Left lung (tissue), 10 donors: ENCODE data around the gene BANK1. TPM values are rescaled to one million over a fixed set of nuclear protein-coding genes. Genes with fewer than 3 reads are reported as not detected.

Source experiments
- ATAC-seq: fragments of 200-7000 bp; cut with Tn5 transposase; one replicate; pipeline ENCODE4 v1.9.1; 2020; ENCODE audit warnings: moderate library complexity
- DNase-seq, 4 donors: peaks; one replicate each; pipeline ENCODE4 v3.0.0-alpha.2; 2013 to 2020
- H3K27ac ChIP-seq, 2 donors: fragments of 200-600 bp; sonication (generic) in 1 of 2; one replicate each; pipeline versions ENCODE4 v1.5.0 to v1.8.0; 2020 to 2021
- H3K27me3 ChIP-seq, 2 donors: fragments of 200-600 bp; sonication (generic) in 1 of 2; one replicate each; pipeline versions ENCODE4 v1.5.0 to v1.8.0; 2020 to 2021
- H3K36me3 ChIP-seq, 2 donors: fragments of 200-600 bp; sonication (generic) in 1 of 2; one replicate each; pipeline versions ENCODE4 v1.5.0 to v1.8.0; 2020 to 2021
- H3K4me1 ChIP-seq, 2 donors: fragments of 200-600 bp; one replicate each; pipeline ENCODE4 v1.8.0; 2021
- H3K4me3 ChIP-seq, 2 donors: fragments of 200-600 bp; sonication (generic) in 1 of 2; one replicate each; pipeline versions ENCODE4 v1.5.0 to v1.8.0; 2020 to 2021; ENCODE audit warnings: mild to moderate bottlenecking in 1 of 2
- H3K9me3 ChIP-seq, 2 donors: fragments of 200-600 bp; sonication (generic) in 1 of 2; one replicate each; pipeline versions ENCODE4 v1.5.0 to v1.8.0; 2020 to 2021
- CTCF ChIP-seq, 2 donors: fragments of 200-600 bp; sonication (generic) in 1 of 2; IDR thresholded peaks; one replicate each; pipeline versions ENCODE4 v1.5.0 to v1.8.0; 2021; ENCODE audit warnings: antibody characterized with exemption in 2 of 2
- intact Hi-C, 2 donors: fragments of 100-400 bp; cut with DNase I; formaldehyde crosslinking; loops; one replicate each; pipeline versions ENCODE4 v1.11.2 to v1.14.2; 2022
- polyA plus RNA-seq, 6 donors: library from polyadenylated mRNA; unstranded; fragments of 120-200 nt; gene quantifications; one replicate each; pipeline ENCODE4 v1.2.1, GENCODE V29; 2013; ENCODE audit not compliant: insufficient read length in 6 of 6
- total RNA-seq, 2 donors: library from RNA; stranded (reverse); fragmentation: NEBNext Ultra II Directional; extraction: Animal tissue kit (Norgen Biotek cat#: 25700); gene quantifications; one replicate each; pipeline ENCODE4 v1.2.1, GENCODE V29; 2021
- donor health status: DM: no; HTN: yes; CAD: no.
- donor health status: DM: no; HTN: no; CAD: no.

Gene BANK1
- total and polyA plus RNA-seq, 8 donors: 1.7 to 11.1 (median 2.4) TPM

- no peak for ATAC-seq
- Histone ChIP-seq H3K27me3 (no peaks in the 10 kb centered on the region), H3K4me3 (no peak overlapping the region), H3K27ac (no peak overlapping the region), H3K36me3 (no peaks in the 10 kb centered on the region), H3K4me1 (no peaks in the 10 kb centered on the region), H3K9me3 (peaks cover 0 to 31% of the 10 kb centered on the region in 2 donors)
- no peak for DNase-seq
- intact Hi-C loops: no loop called here
- no peak for TF ChIP-seq CTCF (IDR thresholded peaks at IDR 0.05)
Measured at GRCh38 chr4:102120846-102121245, 330.3 kb downstream of the BANK1 start.
